ENCODE measurements around the gene INAFM2. TPM values are rescaled to one million over a fixed set of nuclear protein-coding genes. Genes with fewer than 3 reads are reported as not detected.

Gene INAFM2
- total RNA-seq, 1 donor from 2014 or later = 80.6 TPM

DNA sequence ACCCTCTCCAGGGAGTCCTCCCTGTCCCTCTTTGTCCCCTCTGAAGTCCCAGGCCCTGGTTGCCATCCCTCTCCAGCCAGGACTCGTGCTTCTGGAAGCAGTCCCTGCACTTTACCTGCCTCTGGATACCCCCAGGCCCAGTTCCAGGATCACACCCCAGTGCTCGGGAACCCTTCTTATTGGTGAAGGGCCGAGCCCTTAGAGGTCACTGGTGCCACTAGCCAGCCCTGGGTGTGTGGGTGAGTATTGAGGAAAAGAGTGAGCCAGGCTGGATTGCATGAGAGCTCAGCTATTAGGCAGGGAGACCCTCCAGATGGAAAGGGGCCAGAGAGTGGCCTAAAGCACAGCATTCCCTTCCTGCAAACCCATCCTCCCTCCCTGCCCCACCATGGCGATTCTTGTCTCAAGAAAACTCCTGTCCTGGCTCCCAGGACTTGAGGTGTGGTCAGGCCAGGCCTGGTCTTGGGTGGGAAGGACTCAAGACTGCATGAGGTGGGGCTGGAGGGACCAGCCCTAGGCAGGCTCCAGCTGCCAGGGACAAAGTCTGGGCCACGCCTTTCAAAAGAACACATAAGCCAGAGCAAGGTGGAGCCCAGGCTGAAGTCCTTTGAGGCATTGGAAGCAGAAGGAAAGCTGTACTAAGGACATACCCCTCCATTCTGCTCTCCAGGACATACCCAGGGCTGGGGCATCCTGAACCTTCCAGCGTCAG lies 22.5 kb downstream of the INAFM2 start:
- no peak for DNase-seq (ENCODE audit: low spot score)
- no peaks in the 10 kb centered on the region for H3K27me3 Mint-ChIP-seq (ENCODE audit: low read depth)
- H3K27ac Mint-ChIP-seq (ENCODE audit: unreplicated experiment) = no peak overlapping the region
- TF ChIP-seq, protein P1, sequence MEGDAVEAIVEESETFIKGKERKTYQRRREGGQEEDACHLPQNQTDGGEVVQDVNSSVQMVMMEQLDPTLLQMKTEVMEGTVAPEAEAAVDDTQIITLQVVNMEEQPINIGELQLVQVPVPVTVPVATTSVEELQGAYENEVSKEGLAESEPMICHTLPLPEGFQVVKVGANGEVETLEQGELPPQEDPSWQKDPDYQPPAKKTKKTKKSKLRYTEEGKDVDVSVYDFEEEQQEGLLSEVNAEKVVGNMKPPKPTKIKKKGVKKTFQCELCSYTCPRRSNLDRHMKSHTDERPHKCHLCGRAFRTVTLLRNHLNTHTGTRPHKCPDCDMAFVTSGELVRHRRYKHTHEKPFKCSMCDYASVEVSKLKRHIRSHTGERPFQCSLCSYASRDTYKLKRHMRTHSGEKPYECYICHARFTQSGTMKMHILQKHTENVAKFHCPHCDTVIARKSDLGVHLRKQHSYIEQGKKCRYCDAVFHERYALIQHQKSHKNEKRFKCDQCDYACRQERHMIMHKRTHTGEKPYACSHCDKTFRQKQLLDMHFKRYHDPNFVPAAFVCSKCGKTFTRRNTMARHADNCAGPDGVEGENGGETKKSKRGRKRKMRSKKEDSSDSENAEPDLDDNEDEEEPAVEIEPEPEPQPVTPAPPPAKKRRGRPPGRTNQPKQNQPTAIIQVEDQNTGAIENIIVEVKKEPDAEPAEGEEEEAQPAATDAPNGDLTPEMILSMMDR (IDR thresholded peaks at IDR 0.05) = no peak
- H3K4me1 Mint-ChIP-seq (ENCODE audit: low read depth) = peaks cover 34% of the 10 kb centered on the region
- no peaks in the 10 kb centered on the region for H3K36me3 Mint-ChIP-seq (ENCODE audit: low read depth)
- no peaks in the 10 kb centered on the region for H3K9me3 Mint-ChIP-seq (ENCODE audit: low read depth)
- no peak overlapping the region for H3K4me3 Mint-ChIP-seq (ENCODE audit: unreplicated experiment)

DNA sequence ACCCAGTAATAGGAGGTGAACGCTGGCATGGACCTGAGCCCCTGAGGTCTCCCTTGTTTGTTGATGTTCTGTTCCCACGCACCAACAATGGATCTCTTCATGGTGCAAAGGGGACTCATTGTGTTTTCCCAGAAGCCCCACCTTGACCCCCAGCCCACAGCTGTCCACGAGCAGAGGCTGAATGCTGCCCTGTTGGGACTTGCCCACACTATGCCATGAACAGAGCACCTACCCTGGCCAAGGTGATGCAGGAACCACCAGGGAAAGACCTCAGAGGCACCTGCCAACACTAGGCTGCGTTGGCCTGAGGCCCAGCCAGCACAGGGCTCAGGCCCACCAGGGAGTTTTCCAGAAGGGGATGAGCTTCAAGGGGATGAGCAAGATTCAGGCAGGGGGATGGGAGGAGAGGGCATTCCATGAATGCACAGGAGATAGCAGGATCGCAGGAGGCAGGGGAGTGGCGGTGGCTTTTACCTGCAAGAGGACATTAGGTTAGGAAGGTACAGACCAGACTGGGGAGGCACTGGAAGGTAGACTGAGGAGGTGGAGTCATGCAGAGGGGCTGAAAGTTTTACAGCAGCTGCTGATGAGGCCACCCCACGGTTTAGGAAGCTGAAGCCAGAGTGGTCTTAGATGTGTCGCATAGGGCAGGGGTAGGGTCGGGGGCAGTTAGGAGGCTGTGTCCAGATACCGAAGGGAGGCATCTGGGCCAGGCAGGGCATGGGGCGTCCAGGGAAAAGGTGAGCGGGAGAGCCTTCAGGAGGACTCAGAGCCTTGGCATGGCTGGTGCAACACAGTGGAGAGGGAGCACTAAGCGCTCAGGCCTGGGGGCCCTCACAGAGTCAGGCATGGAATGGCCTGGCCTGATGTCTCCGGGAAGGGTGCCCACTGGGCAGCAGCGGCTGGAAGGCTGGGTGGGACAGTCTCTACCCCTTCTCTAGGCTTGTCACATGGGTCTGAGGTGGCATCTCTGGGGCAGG lies 23.4 kb downstream of the INAFM2 start:
- Mint-ChIP-seq H3K4me3 (ENCODE audit: unreplicated experiment) (no peak overlapping the region), H3K9me3 (ENCODE audit: low read depth) (no peaks in the 10 kb centered on the region), H3K27me3 (ENCODE audit: low read depth) (no peaks in the 10 kb centered on the region), H3K4me1 (ENCODE audit: low read depth) (peaks cover 26% of the 10 kb centered on the region), H3K27ac (ENCODE audit: unreplicated experiment) (no peak overlapping the region), H3K36me3 (ENCODE audit: low read depth) (no peaks in the 10 kb centered on the region)
- DNase-seq (ENCODE audit: low spot score) = no peak
- TF ChIP-seq, protein P1 (IDR thresholded peaks at IDR 0.05) = no peak

DNA sequence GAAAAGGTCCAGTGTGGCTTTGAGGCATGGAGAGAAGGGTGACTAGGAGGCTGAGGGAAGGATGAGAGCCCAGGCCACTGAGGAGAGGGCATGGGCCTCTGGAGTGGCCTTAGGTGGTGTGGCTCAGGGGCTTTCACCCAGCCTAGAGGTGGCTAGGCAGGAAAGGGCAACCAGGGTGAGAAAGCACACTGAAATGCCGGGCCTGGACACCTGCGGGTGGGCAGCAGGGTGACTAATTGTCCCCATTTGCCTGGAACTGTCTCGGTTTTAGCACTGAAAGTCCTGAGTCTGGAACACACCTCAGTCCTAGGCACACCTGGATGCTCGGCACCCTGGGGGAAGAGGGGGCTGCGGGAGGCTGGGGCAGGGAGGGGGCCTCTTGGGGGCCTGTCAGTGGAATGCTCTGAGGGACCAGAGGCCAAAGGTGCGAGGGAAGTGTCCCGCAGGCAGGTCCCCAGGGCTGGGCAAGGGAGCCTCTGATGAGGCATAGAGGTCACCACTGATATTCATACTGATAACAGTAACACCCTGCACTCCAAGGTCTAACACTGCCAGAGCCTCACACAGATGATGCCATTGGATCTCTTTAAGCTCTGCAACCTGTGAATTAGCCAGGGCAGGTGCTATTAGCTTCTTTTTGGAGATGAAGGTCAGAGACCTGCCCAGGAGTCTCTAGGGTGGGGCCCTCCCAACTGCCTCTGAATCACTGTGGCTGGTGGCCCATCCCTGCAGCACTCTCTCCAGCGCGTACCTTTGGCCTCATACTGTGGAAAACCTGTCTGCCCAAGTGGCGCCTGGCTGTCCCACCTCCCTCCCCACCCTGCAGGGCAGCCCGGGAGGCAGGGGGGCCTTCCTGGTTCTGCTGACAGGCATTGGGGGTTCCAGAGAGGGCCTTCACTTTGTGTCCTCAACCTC lies 24.3 kb downstream of the INAFM2 start:
- no peak for DNase-seq (ENCODE audit: low spot score)
- no peak overlapping the region for H3K4me3 Mint-ChIP-seq (ENCODE audit: unreplicated experiment)
- no peaks in the 10 kb centered on the region for H3K9me3 Mint-ChIP-seq (ENCODE audit: low read depth)
- TF ChIP-seq, protein P1 (IDR thresholded peaks at IDR 0.05) = no peak
- H3K27ac Mint-ChIP-seq (ENCODE audit: unreplicated experiment) = no peak overlapping the region
- no peaks in the 10 kb centered on the region for H3K27me3 Mint-ChIP-seq (ENCODE audit: low read depth)
- H3K36me3 Mint-ChIP-seq (ENCODE audit: low read depth) = no peaks in the 10 kb centered on the region
- H3K4me1 Mint-ChIP-seq (ENCODE audit: low read depth) = peaks cover 22% of the 10 kb centered on the region

DNA sequence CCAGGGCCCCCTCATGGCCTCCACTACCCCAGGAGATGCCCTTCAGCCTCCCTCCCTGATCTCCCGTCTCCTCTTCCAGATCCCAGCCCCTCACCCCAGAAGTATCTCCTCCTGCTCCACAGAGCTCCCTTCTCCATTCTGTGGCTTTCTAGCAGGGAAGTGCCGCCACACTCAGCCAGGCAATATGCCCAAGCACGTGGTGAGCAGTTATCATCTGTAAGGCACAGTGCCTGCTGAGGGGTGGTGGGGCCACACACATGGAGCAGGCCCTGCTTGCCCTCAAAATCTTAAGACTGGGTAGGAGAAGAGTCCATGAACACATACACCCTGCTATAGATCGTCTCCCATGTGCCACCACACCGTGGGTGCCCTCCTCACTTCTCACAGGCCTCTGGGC lies 25.0 kb downstream of the INAFM2 start:
- Mint-ChIP-seq H3K27ac (ENCODE audit: unreplicated experiment) (no peak overlapping the region), H3K4me3 (ENCODE audit: unreplicated experiment) (no peak overlapping the region), H3K36me3 (ENCODE audit: low read depth) (no peaks in the 10 kb centered on the region), H3K4me1 (ENCODE audit: low read depth) (peaks cover 15% of the 10 kb centered on the region), H3K9me3 (ENCODE audit: low read depth) (no peaks in the 10 kb centered on the region), H3K27me3 (ENCODE audit: low read depth) (no peaks in the 10 kb centered on the region)
- DNase-seq (ENCODE audit: low spot score) = no peak
- TF ChIP-seq, protein P1 (IDR thresholded peaks at IDR 0.05) = no peak
